Measurements from ENCODE around the gene C1QTNF6. TPM values are rescaled to one million over a fixed set of nuclear protein-coding genes. Genes with fewer than 3 reads are reported as not detected.

Gene C1QTNF6
- total and polyA plus RNA-seq, 4 experiments from 2014 or later = 0.49 to 24.8 (median 12.0) TPM

DNA sequence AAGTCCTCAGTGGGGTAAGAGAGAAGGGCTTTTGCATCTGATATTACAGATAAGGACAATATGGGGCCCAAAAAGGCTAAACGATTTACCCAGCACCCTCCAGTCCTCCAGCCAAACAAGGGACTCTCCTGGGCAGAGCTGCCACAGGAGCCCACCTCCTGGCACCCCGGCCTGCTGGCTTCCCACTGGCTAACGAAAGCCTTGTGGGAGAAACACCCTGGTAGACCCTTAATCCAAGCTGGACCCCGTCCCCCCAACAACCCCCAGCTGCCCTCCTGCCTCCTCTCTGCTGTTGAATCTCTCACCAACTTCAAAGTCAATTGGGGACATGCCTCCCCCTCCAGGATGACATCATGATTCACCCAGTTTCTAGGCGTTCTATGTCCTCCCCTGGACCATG is 10.8 kb downstream of the C1QTNF6 start:
- DNase-seq = no peak
- H3K4me3 Mint-ChIP-seq = peak overlapping the region in 1 of 8 donors; percentile 38
- H3K27ac Mint-ChIP-seq = peak overlapping the region in 1 of 7 donors; percentile 63
- H3K9me3 ChIP-seq (ENCODE audit: control insufficient read depth in 1 of 2, low read length in 2 of 2) = no peaks in the 10 kb centered on the region
- peaks cover 0 to 5% (median 0%) of the 10 kb centered on the region in 8 donors for H3K9me3 Mint-ChIP-seq
- H3K27ac ChIP-seq (ENCODE audit: low read depth, low read length) = no peak overlapping the region
- H3K27me3 ChIP-seq (ENCODE audit: insufficient read depth, low read length) = no peaks in the 10 kb centered on the region
- intact Hi-C loops (cut with micrococcal nuclease) = no loop called here
- H3K27me3 Mint-ChIP-seq = peaks cover 2 to 4% of the 10 kb centered on the region in 2 donors
- peaks cover 0 to 2% of the 10 kb centered on the region in 2 donors for H3K36me3 Mint-ChIP-seq
- H3K4me1 ChIP-seq (ENCODE audit: insufficient read depth, low read length) = no peaks in the 10 kb centered on the region
- ChIA-PET POLR2A (ENCODE audit: partially characterized antibody) (interaction anchor here (0.8 to 1.8 kb wide), 3 partner anchors 16 to 42 kb away, joined by 3 to 8 read pairs (median 4); no protein-coding TSS in a partner anchor), CTCF (ENCODE audit: partially characterized antibody) (no interaction called here)
- no peaks in the 10 kb centered on the region for H3K36me3 ChIP-seq (ENCODE audit: insufficient read depth, low read length)
- H3K4me1 Mint-ChIP-seq = peaks cover 0 to 19% (median 7%) of the 10 kb centered on the region in 4 donors
- no peak overlapping the region for H3K4me3 ChIP-seq (ENCODE audit: low read length in 2 of 2)

GRCh38 chr22:37176464-37177061 is 11.5 kb downstream of the C1QTNF6 start:
- no peaks in the 10 kb centered on the region for H3K36me3 Mint-ChIP-seq
- H3K27me3 ChIP-seq (ENCODE audit: insufficient read depth, low read length) = no peaks in the 10 kb centered on the region
- ChIA-PET POLR2A (ENCODE audit: partially characterized antibody) (interaction anchor here (0.6 to 1.8 kb wide), 5 partner anchors 15 to 43 kb away, joined by 3 to 8 read pairs (median 3); no protein-coding TSS in a partner anchor), CTCF (ENCODE audit: partially characterized antibody) (no interaction called here)
- H3K9me3 Mint-ChIP-seq = peaks cover 0 to 5% (median 0%) of the 10 kb centered on the region in 8 donors
- H3K27ac Mint-ChIP-seq = peak overlapping the region in 3 of 7 donors; percentile 5 to 64 (median 57)
- DNase-seq = no peak
- no peak overlapping the region for H3K27ac ChIP-seq (ENCODE audit: low read depth, low read length)
- peaks cover 0 to 20% (median 7%) of the 10 kb centered on the region in 4 donors for H3K4me1 Mint-ChIP-seq
- no peaks in the 10 kb centered on the region for H3K4me1 ChIP-seq (ENCODE audit: insufficient read depth, low read length)
- peaks cover 2 to 4% of the 10 kb centered on the region in 2 donors for H3K27me3 Mint-ChIP-seq
- no peaks in the 10 kb centered on the region for H3K36me3 ChIP-seq (ENCODE audit: insufficient read depth, low read length)
- peak overlapping the region in 4 of 8 donors; percentile 36 to 71 (median 41) for H3K4me3 Mint-ChIP-seq
- no peak overlapping the region for H3K4me3 ChIP-seq (ENCODE audit: low read length in 2 of 2)
- H3K9me3 ChIP-seq (ENCODE audit: control insufficient read depth in 1 of 2, low read length in 2 of 2) = no peaks in the 10 kb centered on the region
- intact Hi-C loops (cut with micrococcal nuclease) = no loop called here

DNA sequence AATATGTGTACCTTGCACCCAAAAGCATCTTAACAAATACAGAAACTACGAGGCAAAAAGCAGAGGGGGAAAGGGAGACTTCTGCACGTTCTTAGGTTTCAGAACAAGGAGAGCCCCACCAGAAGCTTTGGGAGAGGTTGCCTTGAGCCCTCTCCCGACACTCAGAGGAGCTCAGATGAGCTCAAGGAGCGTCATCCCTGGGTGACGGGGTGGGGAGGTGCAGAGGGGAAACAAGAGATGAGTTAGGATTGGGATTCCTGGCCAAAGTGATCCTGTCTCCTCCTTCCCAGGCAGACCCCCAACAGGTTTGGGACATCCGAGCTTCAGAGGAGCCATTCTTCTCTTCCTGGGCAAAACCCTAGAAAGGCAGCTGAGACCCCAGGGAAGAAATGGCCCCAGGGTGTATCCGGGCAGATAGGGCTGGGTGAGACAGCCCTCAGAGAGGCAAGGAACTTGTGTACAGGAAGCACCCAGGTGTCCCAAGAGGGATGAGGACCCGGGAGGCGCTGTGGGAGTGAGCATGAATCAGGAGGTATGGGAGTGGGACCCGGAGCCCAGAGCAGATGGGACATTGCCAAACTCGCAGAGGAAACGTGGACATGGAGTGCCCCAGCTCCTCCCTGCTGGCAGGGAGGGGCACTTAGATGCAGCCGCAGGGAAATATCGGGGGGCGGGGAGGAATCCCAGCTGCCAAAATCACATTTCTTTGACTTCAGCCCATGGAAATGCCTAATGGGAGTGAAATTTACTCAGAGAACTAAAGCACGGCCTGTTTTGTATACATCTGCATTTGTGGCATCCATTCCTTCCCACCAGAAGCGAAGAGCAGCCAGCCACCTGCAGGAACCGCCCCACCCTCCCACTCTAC is 12.4 kb downstream of the C1QTNF6 start:
- H3K4me3 Mint-ChIP-seq = no peak overlapping the region
- intact Hi-C loops (cut with micrococcal nuclease) = no loop called here
- no peaks in the 10 kb centered on the region for H3K36me3 ChIP-seq (ENCODE audit: insufficient read depth, low read length)
- no peaks in the 10 kb centered on the region for H3K36me3 Mint-ChIP-seq
- H3K4me1 Mint-ChIP-seq = peaks cover 0 to 24% (median 8%) of the 10 kb centered on the region in 4 donors
- POLR2A ChIA-PET (ENCODE audit: partially characterized antibody) = interaction anchor here (0.6 to 1.3 kb wide), 4 partner anchors 11 to 30 kb away, joined by 3 read pairs; partner anchors contain the start of gene IL2RB
- H3K27ac ChIP-seq (ENCODE audit: low read depth, low read length) = no peak overlapping the region
- no peak overlapping the region for H3K4me3 ChIP-seq (ENCODE audit: low read length in 2 of 2)
- H3K9me3 Mint-ChIP-seq = peaks cover 0 to 3% (median 0%) of the 10 kb centered on the region in 8 donors
- H3K9me3 ChIP-seq (ENCODE audit: control insufficient read depth in 1 of 2, low read length in 2 of 2) = no peaks in the 10 kb centered on the region
- H3K27ac Mint-ChIP-seq = no peak overlapping the region
- no peaks in the 10 kb centered on the region for H3K27me3 ChIP-seq (ENCODE audit: insufficient read depth, low read length)
- peaks cover 2% of the 10 kb centered on the region for H3K4me1 ChIP-seq (ENCODE audit: insufficient read depth, low read length)
- DNase-seq = no peak
- peaks cover 2 to 4% of the 10 kb centered on the region in 2 donors for H3K27me3 Mint-ChIP-seq
- CTCF ChIA-PET (ENCODE audit: partially characterized antibody) = no interaction called here

DNA sequence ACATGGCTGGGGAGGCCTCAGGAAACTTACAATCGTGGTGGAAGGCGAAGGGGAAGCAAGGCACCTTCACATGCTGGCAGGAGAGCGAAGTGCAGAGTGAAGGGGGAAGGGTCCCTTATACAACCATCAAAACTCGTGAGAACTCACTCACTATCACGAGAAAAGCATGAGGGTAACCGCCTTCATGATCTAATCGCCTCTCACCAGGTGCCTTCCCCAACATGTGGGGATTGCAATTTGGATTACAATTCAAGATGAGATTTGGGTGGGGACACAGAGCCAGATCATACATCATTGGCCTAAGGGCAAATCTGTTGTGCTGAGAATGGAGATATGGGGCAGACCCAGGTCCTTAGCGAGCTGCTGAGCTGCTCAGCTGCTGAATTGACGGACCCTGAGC is 13.1 kb downstream of the C1QTNF6 start:
- ChIA-PET CTCF (ENCODE audit: partially characterized antibody) (no interaction called here), POLR2A (ENCODE audit: partially characterized antibody) (interaction anchor here (1.3 kb wide), 2 partner anchors 10 to 18 kb away, joined by 3 read pairs; no protein-coding TSS in a partner anchor)
- H3K4me1 Mint-ChIP-seq = peaks cover 5 to 30% (median 13%) of the 10 kb centered on the region in 4 donors
- peaks cover 9% of the 10 kb centered on the region for H3K4me1 ChIP-seq (ENCODE audit: insufficient read depth, low read length)
- no peaks in the 10 kb centered on the region for H3K36me3 ChIP-seq (ENCODE audit: insufficient read depth, low read length)
- H3K4me3 ChIP-seq (ENCODE audit: low read length in 2 of 2) = no peak overlapping the region
- H3K9me3 ChIP-seq (ENCODE audit: control insufficient read depth in 1 of 2, low read length in 2 of 2) = no peaks in the 10 kb centered on the region
- H3K9me3 Mint-ChIP-seq = peaks cover 0 to 3% (median 0%) of the 10 kb centered on the region in 8 donors
- H3K36me3 Mint-ChIP-seq = no peaks in the 10 kb centered on the region
- no peak for DNase-seq
- peaks cover 2 to 4% of the 10 kb centered on the region in 2 donors for H3K27me3 Mint-ChIP-seq
- H3K27ac ChIP-seq (ENCODE audit: low read depth, low read length) = no peak overlapping the region
- no peak overlapping the region for H3K27ac Mint-ChIP-seq
- H3K4me3 Mint-ChIP-seq = no peak overlapping the region
- no peaks in the 10 kb centered on the region for H3K27me3 ChIP-seq (ENCODE audit: insufficient read depth, low read length)
- intact Hi-C loops (cut with micrococcal nuclease) = no loop called here

DNA sequence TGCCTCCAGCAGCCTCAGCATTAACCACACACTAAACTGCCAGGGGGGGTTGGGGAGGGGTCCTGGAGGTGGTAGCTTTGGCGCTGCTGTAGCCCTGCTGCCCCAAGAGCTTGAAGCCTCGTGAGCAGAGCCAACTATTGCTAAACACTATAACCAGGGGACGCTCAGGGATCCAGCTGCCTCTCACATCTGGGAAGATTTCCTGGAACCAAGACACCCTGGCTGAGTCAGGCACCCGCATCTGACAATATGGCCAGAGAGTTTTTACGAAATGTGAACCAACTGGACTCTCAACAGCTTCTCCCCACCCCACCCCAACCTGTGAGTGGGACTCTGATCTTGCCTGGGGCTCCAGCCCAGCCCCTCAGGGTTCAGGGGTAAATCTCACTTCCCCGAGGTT is 14.3 kb downstream of the C1QTNF6 start:
- H3K27me3 ChIP-seq (ENCODE audit: insufficient read depth, low read length) = no peaks in the 10 kb centered on the region
- no peaks in the 10 kb centered on the region for H3K9me3 ChIP-seq (ENCODE audit: control insufficient read depth in 1 of 2, low read length in 2 of 2)
- CTCF ChIA-PET (ENCODE audit: partially characterized antibody) = interaction anchor here (1.2 kb wide), 1 partner anchor 11 kb away, joined by 4 read pairs; no protein-coding TSS in a partner anchor
- Mint-ChIP-seq H3K4me1 (peaks cover 13 to 42% (median 24%) of the 10 kb centered on the region in 4 donors), H3K27me3 (peaks cover 2 to 4% of the 10 kb centered on the region in 2 donors), H3K4me3 (no peak overlapping the region), H3K9me3 (peaks cover 0 to 3% (median 0%) of the 10 kb centered on the region in 8 donors), H3K27ac (no peak overlapping the region), H3K36me3 (no peaks in the 10 kb centered on the region)
- no peaks in the 10 kb centered on the region for H3K36me3 ChIP-seq (ENCODE audit: insufficient read depth, low read length)
- H3K4me1 ChIP-seq (ENCODE audit: insufficient read depth, low read length) = peaks cover 21% of the 10 kb centered on the region
- no peak overlapping the region for H3K4me3 ChIP-seq (ENCODE audit: low read length in 2 of 2)
- no peak overlapping the region for H3K27ac ChIP-seq (ENCODE audit: low read depth, low read length)
- intact Hi-C loops (cut with micrococcal nuclease) = no loop called here
- POLR2A ChIA-PET (ENCODE audit: partially characterized antibody) = interaction anchor here (1.1 to 1.6 kb wide), 3 partner anchors 11 to 65 kb away, joined by 3 to 5 read pairs (median 5); partner anchors contain the start of gene IL2RB
- DNase-seq = no peak

- Histone ChIP-seq H3K36me3 (ENCODE audit: insufficient read depth, low read length) (no peaks in the 10 kb centered on the region), H3K9me3 (ENCODE audit: control insufficient read depth in 1 of 2, low read length in 2 of 2) (no peaks in the 10 kb centered on the region), H3K4me1 (ENCODE audit: insufficient read depth, low read length) (peaks cover 33% of the 10 kb centered on the region), H3K4me3 (ENCODE audit: low read length in 2 of 2) (no peak overlapping the region), H3K27me3 (ENCODE audit: insufficient read depth, low read length) (no peaks in the 10 kb centered on the region), H3K27ac (ENCODE audit: low read depth, low read length) (no peak overlapping the region)
- CTCF ChIA-PET (ENCODE audit: partially characterized antibody) = interaction anchor here (1.9 kb wide), 1 partner anchor 27 kb away, joined by 6 read pairs; no protein-coding TSS in a partner anchor
- DNase-seq = no peak
- Mint-ChIP-seq H3K27ac (peak overlapping the region in 1 of 7 donors; percentile 37), H3K4me3 (peak overlapping the region in 1 of 8 donors; percentile 6), H3K27me3 (peaks cover 0 to 2% of the 10 kb centered on the region in 2 donors), H3K9me3 (peaks cover 0 to 3% (median 0%) of the 10 kb centered on the region in 8 donors), H3K4me1 (peaks cover 20 to 50% (median 33%) of the 10 kb centered on the region in 4 donors), H3K36me3 (no peaks in the 10 kb centered on the region)
- POLR2A ChIA-PET (ENCODE audit: partially characterized antibody) = interaction anchor here (0.6 to 2.7 kb wide), 8 partner anchors 10 to 89 kb away, joined by 3 to 8 read pairs (median 3); partner anchors contain the start of gene IL2RB
- intact Hi-C loops (cut with micrococcal nuclease) = no loop called here
Measured at GRCh38 chr22:37172266-37173245, 15.5 kb downstream of the C1QTNF6 start.

Data from CD4-positive, alpha-beta memory T cell (primary cell).